Measurements from ENCODE around the gene UBE2H. TPM values are rescaled to one million over a fixed set of nuclear protein-coding genes. Genes with fewer than 3 reads are reported as not detected.

UBE2H gene
- total RNA-seq, 2 donors from 2014 or later = 30.0 to 35.5 TPM

GRCh38 chr7:129925416-129926002 is 27.3 kb downstream of the UBE2H start:
- Mint-ChIP-seq H3K9me3 (no peaks in the 10 kb centered on the region), H3K27ac (peak overlapping the region in 1 of 2 donors; percentile 33), H3K36me3 (no peaks in the 10 kb centered on the region)
- ATAC-seq = no peak
- DNase-seq (ENCODE audit: low spot score in 2 of 2) = no peak

- no peak for ATAC-seq
- Mint-ChIP-seq H3K27ac (peak overlapping the region in 1 of 2 donors; percentile 29), H3K9me3 (no peaks in the 10 kb centered on the region)
These were observed 28.2 kb downstream of the UBE2H start for GRCh38 chr7:129924602-129925001.

GRCh38 chr7:129923709-129924108 is 29.1 kb downstream of the UBE2H start:
- Mint-ChIP-seq H3K9me3 (no peaks in the 10 kb centered on the region), H3K27ac (peak overlapping the region; percentile 10 to 71), H3K36me3 (no peaks in the 10 kb centered on the region)
- ATAC-seq (peak; percentile 35 to 82), DNase-seq (ENCODE audit: low spot score in 2 of 2) (no peak)

More at GRCh38 chr7:129924602-129925001, 28.2 kb downstream of the UBE2H start:
- no peak for DNase-seq (ENCODE audit: low spot score in 2 of 2)
- H3K36me3 Mint-ChIP-seq = no peaks in the 10 kb centered on the region

GRCh38 chr7:129919492-129919891 is 33.3 kb downstream of the UBE2H start:
- ATAC-seq = no peak
- Mint-ChIP-seq H3K27ac (no peak overlapping the region), H3K36me3 (no peaks in the 10 kb centered on the region), H3K9me3 (no peaks in the 10 kb centered on the region)
- no peak for DNase-seq (ENCODE audit: low spot score in 2 of 2)

- ATAC-seq (no peak), DNase-seq (ENCODE audit: low spot score in 2 of 2) (no peak)
- Mint-ChIP-seq H3K36me3 (no peaks in the 10 kb centered on the region), H3K9me3 (no peaks in the 10 kb centered on the region), H3K27ac (no peak overlapping the region)
These were observed 33.8 kb downstream of the UBE2H start for GRCh38 chr7:129918922-129919321.

- DNase-seq (ENCODE audit: low spot score in 2 of 2) = no peak
- H3K36me3 Mint-ChIP-seq = no peaks in the 10 kb centered on the region
These were observed 34.8 kb downstream of the UBE2H start for GRCh38 chr7:129917934-129918333.

GRCh38 chr7:129914536-129915272 is 38.1 kb downstream of the UBE2H start:
- peak overlapping the region in 1 of 2 donors; percentile 75 for H3K27ac Mint-ChIP-seq
- H3K9me3 Mint-ChIP-seq = no peaks in the 10 kb centered on the region
- ATAC-seq (peak in 1 of 2 donors; percentile 28), DNase-seq (ENCODE audit: low spot score in 2 of 2) (no peak)
- H3K36me3 Mint-ChIP-seq = peaks cover 0 to 12% of the 10 kb centered on the region in 2 donors

More at GRCh38 chr7:129917934-129918333, 34.8 kb downstream of the UBE2H start:
- Mint-ChIP-seq H3K9me3 (no peaks in the 10 kb centered on the region), H3K27ac (no peak overlapping the region)
- ATAC-seq = no peak

GRCh38 chr7:129913428-129913827 is 39.3 kb downstream of the UBE2H start:
- Mint-ChIP-seq H3K27ac (no peak overlapping the region), H3K9me3 (no peaks in the 10 kb centered on the region), H3K36me3 (peaks cover 0 to 15% of the 10 kb centered on the region in 2 donors)
- DNase-seq (ENCODE audit: low spot score in 2 of 2) = no peak
- ATAC-seq = no peak

GRCh38 chr7:129911790-129912189 is 41.0 kb downstream of the UBE2H start:
- H3K36me3 Mint-ChIP-seq = peaks cover 5 to 23% of the 10 kb centered on the region in 2 donors
- no peak overlapping the region for H3K27ac Mint-ChIP-seq
- H3K9me3 Mint-ChIP-seq = peaks cover 0 to 4% of the 10 kb centered on the region in 2 donors
- DNase-seq (ENCODE audit: low spot score in 2 of 2) (no peak), ATAC-seq (no peak)

GRCh38 chr7:129909669-129910068 is 43.1 kb downstream of the UBE2H start:
- ATAC-seq = no peak
- H3K9me3 Mint-ChIP-seq = peaks cover 4 to 18% of the 10 kb centered on the region in 2 donors
- H3K27ac Mint-ChIP-seq = no peak overlapping the region
- peaks cover 17 to 43% of the 10 kb centered on the region in 2 donors for H3K36me3 Mint-ChIP-seq
- no peak for DNase-seq (ENCODE audit: low spot score in 2 of 2)

GRCh38 chr7:129908181-129908580 is 44.6 kb downstream of the UBE2H start:
- ATAC-seq = no peak
- H3K9me3 Mint-ChIP-seq = peaks cover 4 to 21% of the 10 kb centered on the region in 2 donors
- H3K27ac Mint-ChIP-seq = peak overlapping the region in 1 of 2 donors; percentile 23
- DNase-seq (ENCODE audit: low spot score in 2 of 2) = no peak
- peaks cover 19 to 49% of the 10 kb centered on the region in 2 donors for H3K36me3 Mint-ChIP-seq

GRCh38 chr7:129907122-129907736 is 45.5 kb downstream of the UBE2H start:
- DNase-seq (ENCODE audit: low spot score in 2 of 2) (no peak), ATAC-seq (no peak)
- H3K27ac Mint-ChIP-seq = peak overlapping the region in 1 of 2 donors; percentile 23
- H3K36me3 Mint-ChIP-seq = peaks cover 19 to 49% of the 10 kb centered on the region in 2 donors
- H3K9me3 Mint-ChIP-seq = peaks cover 4 to 21% of the 10 kb centered on the region in 2 donors

GRCh38 chr7:129906700-129907099 is 46.1 kb downstream of the UBE2H start:
- peaks cover 19 to 49% of the 10 kb centered on the region in 2 donors for H3K36me3 Mint-ChIP-seq
- ATAC-seq (peak; percentile 66 to 92), DNase-seq (ENCODE audit: low spot score in 2 of 2) (no peak)
- no peak overlapping the region for H3K27ac Mint-ChIP-seq
- peaks cover 4 to 21% of the 10 kb centered on the region in 2 donors for H3K9me3 Mint-ChIP-seq

- H3K36me3 Mint-ChIP-seq = peaks cover 19 to 35% of the 10 kb centered on the region in 2 donors
- H3K27ac Mint-ChIP-seq = no peak overlapping the region
- peaks cover 4 to 21% of the 10 kb centered on the region in 2 donors for H3K9me3 Mint-ChIP-seq
- ATAC-seq = no peak
- DNase-seq (ENCODE audit: low spot score in 2 of 2) = no peak
These were observed 48.8 kb downstream of the UBE2H start for GRCh38 chr7:129903935-129904334.

- no peak for ATAC-seq
- no peak overlapping the region for H3K27ac Mint-ChIP-seq
- peaks cover 19 to 35% of the 10 kb centered on the region in 2 donors for H3K36me3 Mint-ChIP-seq
- peaks cover 4 to 21% of the 10 kb centered on the region in 2 donors for H3K9me3 Mint-ChIP-seq
- DNase-seq (ENCODE audit: low spot score in 2 of 2) = no peak
These were observed 49.9 kb downstream of the UBE2H start for GRCh38 chr7:129902788-129903422.

- no peak for ATAC-seq
- no peak overlapping the region for H3K27ac Mint-ChIP-seq
- no peaks in the 10 kb centered on the region for H3K36me3 Mint-ChIP-seq
- DNase-seq (ENCODE audit: low spot score in 2 of 2) = no peak
- H3K9me3 Mint-ChIP-seq = no peaks in the 10 kb centered on the region
These were observed 54.1 kb downstream of the UBE2H start for GRCh38 chr7:129898502-129899160.
